SK-N-SH (cell line): ENCODE results near the gene SELENOP. TPM values are rescaled to one million over a fixed set of nuclear protein-coding genes. Genes with fewer than 3 reads are reported as not detected.

ENCODE experiments used
- CTCF ChIA-PET: fragments of 300-600, 350-600 bp; formaldehyde crosslinking; extraction: SDS; loops from one replicate; lab custom pipeline; 2021; lab: Yijun Ruan, JAX
- POLR2A ChIA-PET: fragments of 350-600 bp; sonication (Branson Sonifier 250); formaldehyde crosslinking; extraction: SDS; loops from one replicate; lab custom pipeline; 2020; ENCODE audit warnings: antibody characterized with exemption, inconsistent platforms; lab: Yijun Ruan, JAX
- DNase-seq: peaks from one replicate; pipeline ENCODE4 v3.0.0; 2012
- H2AFZ ChIP-seq: fragments of 200-600 bp; sonication (generic); 2 replicates; pipeline ENCODE4 v1.8.1; 2016; ENCODE audit warnings: antibody characterized with exemption, mild to moderate bottlenecking, low read depth
- H3F3A ChIP-seq: fragments of 200-600 bp; sonication (generic); replicated peaks from 2 replicates; pipeline ENCODE3; 2016; ENCODE audit warnings: antibody characterized with exemption, mild to moderate bottlenecking; ENCODE audit not compliant: insufficient read depth
- H3K27ac ChIP-seq, 2 experiments: fragments of 200-500 bp in 1 of 2; fragments of 200-600 bp in 1 of 2; sonication (Bioruptor generic) in 1 of 2; sonication (generic), shearing (Covaris generic) in 1 of 2; 2 replicates each; pipeline versions ENCODE4 v1.5.1 to v1.6.1; 2014 to 2016; ENCODE audit warnings: low read depth in 2 of 2, inconsistent platforms in 1 of 2, low read length in 1 of 2, mild to moderate bottlenecking in 1 of 2, mixed read lengths in 1 of 2
- H3K27me3 ChIP-seq: fragments of 200-600 bp; sonication (generic), shearing (Covaris generic); 2 replicates; pipeline ENCODE4 v1.6.1; 2016; ENCODE audit warnings: mixed run types; ENCODE audit not compliant: insufficient read depth
- H3K36me3 ChIP-seq, 2 experiments: fragments of 200-500 bp in 1 of 2; fragments of 200-600 bp in 1 of 2; sonication (Bioruptor generic) in 1 of 2; sonication (generic) in 1 of 2; replicated peaks in 1 of 2; 2 replicates each; pipeline versions ENCODE3 to v1.5.1; 2014 to 2016; ENCODE audit warnings: low read length in 1 of 2, mild to moderate bottlenecking in 1 of 2; ENCODE audit not compliant: insufficient read depth in 2 of 2, control insufficient read depth in 1 of 2
- H3K4me1 ChIP-seq, 2 experiments: fragments of 200-500 bp in 1 of 2; fragments of 200-600 bp in 1 of 2; sonication (Bioruptor generic) in 1 of 2; sonication (generic), shearing (Covaris generic) in 1 of 2; 2 replicates each; pipeline versions ENCODE4 v1.5.1 to v1.6.1; 2014 to 2016; ENCODE audit warnings: low read depth in 1 of 2, low read length in 1 of 2, mixed run types in 1 of 2; ENCODE audit not compliant: insufficient read depth in 2 of 2, control insufficient read depth in 1 of 2
- H3K4me2 ChIP-seq: fragments of 200-600 bp; sonication (generic), shearing (Covaris generic); 2 replicates; pipeline ENCODE4 v1.6.1; 2017; ENCODE audit warnings: mixed run types
- H3K4me3 ChIP-seq, 2 experiments: fragments of 200-500 bp in 1 of 2; fragments of 200-600 bp in 1 of 2; sonication (Bioruptor generic) in 1 of 2; sonication (generic), shearing (Covaris generic) in 1 of 2; 2 replicates each; pipeline versions ENCODE4 v1.5.1 to v1.8.1; 2014 to 2016; ENCODE audit warnings: low read depth in 2 of 2, inconsistent platforms in 1 of 2, low read length in 1 of 2, mild to moderate bottlenecking in 1 of 2, mixed read lengths in 1 of 2, moderate library complexity in 1 of 2
- H3K79me2 ChIP-seq: fragments of 200-600 bp; sonication (generic); 2 replicates; pipeline ENCODE4 v1.8.1; 2017; ENCODE audit warnings: mild to moderate bottlenecking; ENCODE audit not compliant: insufficient read depth
- H3K9ac ChIP-seq: fragments of 200-600 bp; sonication (generic); 2 replicates; pipeline ENCODE4 v1.6.1; 2017; ENCODE audit warnings: mixed run types
- H3K9me2 ChIP-seq: fragments of 200-600 bp; sonication (generic); 2 replicates; pipeline ENCODE4 v1.6.1; 2017; ENCODE audit warnings: mixed run types
- H3K9me3 ChIP-seq: fragments of 200-600 bp; sonication (generic); 2 replicates; pipeline ENCODE4 v1.6.1; 2017; ENCODE audit warnings: mixed run types, mild to moderate bottlenecking, moderate library complexity
- H4K20me1 ChIP-seq: fragments of 200-600 bp; sonication (generic); 2 replicates; pipeline ENCODE4 v1.6.1; 2017; ENCODE audit warnings: mild to moderate bottlenecking, mixed run types; ENCODE audit not compliant: insufficient read depth
- CHD2 ChIP-seq: fragments of 150-350 bp; IDR thresholded peaks from 2 replicates; pipeline ENCODE4 v1.6.1; 2018; ENCODE audit warnings: low read length; ENCODE audit not compliant: partially characterized antibody
- ELF1 ChIP-seq: IDR thresholded peaks from 2 replicates; pipeline ENCODE4 v1.4.0; 2012
- EP300 ChIP-seq, 2 experiments: IDR thresholded peaks; 2 replicates each; pipeline versions ENCODE4 v1.4.0 to v1.6.1; 2012; ENCODE audit warnings: borderline replicate concordance in 1 of 2, low read depth in 1 of 2, low read length in 1 of 2
- EZH2phosphoT487 ChIP-seq: fragments of 200-600 bp; sonication (generic); IDR thresholded peaks from 2 replicates; pipeline ENCODE4 v1.6.1; 2017; ENCODE audit warnings: low read depth, mixed run types, mild to moderate bottlenecking, antibody characterized with exemption, moderate library complexity, borderline replicate concordance
- FOSL2 ChIP-seq: IDR thresholded peaks from 2 replicates; pipeline ENCODE4 v1.4.0; 2012; ENCODE audit warnings: low read depth, mild to moderate bottlenecking, moderate library complexity, borderline replicate concordance
- FOXM1 ChIP-seq: IDR thresholded peaks from 2 replicates; pipeline ENCODE4 v1.4.0; 2012; ENCODE audit warnings: low read depth, mild to moderate bottlenecking
- GABPA ChIP-seq: IDR thresholded peaks from 2 replicates; pipeline ENCODE4 v1.4.0; 2012; ENCODE audit warnings: low read depth, mild to moderate bottlenecking
- GATA2 ChIP-seq: sonication (generic); formaldehyde crosslinking; IDR thresholded peaks from 2 replicates; pipeline ENCODE4 v1.5.0; 2020; ENCODE audit warnings: mild to moderate bottlenecking, missing genetic modification reagents
- IRF3 ChIP-seq: fragments of 150-350 bp; IDR thresholded peaks from 2 replicates; pipeline ENCODE4 v1.6.1; 2016; ENCODE audit warnings: mild to moderate bottlenecking, low read depth, low read length
- JUND ChIP-seq: IDR thresholded peaks from 2 replicates; pipeline ENCODE4 v1.4.0; 2012
- MEF2A ChIP-seq: IDR thresholded peaks from 2 replicates; pipeline ENCODE4 v1.4.0; 2012; ENCODE audit warnings: low read depth, borderline replicate concordance
- MXI1 ChIP-seq: IDR thresholded peaks from 2 replicates; pipeline ENCODE4 v1.6.1; 2012; ENCODE audit warnings: mild to moderate bottlenecking, low read depth, low read length, improper control_type of control experiment
- NFIC ChIP-seq: IDR thresholded peaks from 2 replicates; pipeline ENCODE4 v1.4.0; 2012; ENCODE audit warnings: borderline replicate concordance
- NRF1 ChIP-seq: IDR thresholded peaks from 2 replicates; pipeline ENCODE4 v1.6.1; 2012; ENCODE audit warnings: low read depth, mild to moderate bottlenecking, low read length
- POLR2AphosphoS5 ChIP-seq: IDR thresholded peaks from 2 replicates; pipeline ENCODE4 v1.6.1; 2012; ENCODE audit warnings: low read depth, low read length
- RCOR1 ChIP-seq: fragments of 150-350 bp; IDR thresholded peaks from 2 replicates; pipeline ENCODE4 v1.6.1; 2017; ENCODE audit warnings: antibody characterized with exemption, low read length
- RXRA ChIP-seq: IDR thresholded peaks from 2 replicates; pipeline ENCODE4 v1.4.0; 2012; ENCODE audit warnings: low read depth, mild to moderate bottlenecking, borderline replicate concordance
- SMC3 ChIP-seq: IDR thresholded peaks from 2 replicates; pipeline ENCODE4 v1.6.1; 2012; ENCODE audit warnings: low read depth, low read length, improper control_type of control experiment
- TEAD4 ChIP-seq: IDR thresholded peaks from 2 replicates; pipeline ENCODE4 v1.4.0; 2012; ENCODE audit warnings: mild to moderate bottlenecking, borderline replicate concordance; ENCODE audit not compliant: insufficient read depth
- USF1 ChIP-seq: IDR thresholded peaks from 2 replicates; pipeline ENCODE4 v1.4.0; 2012; ENCODE audit warnings: low read depth, borderline replicate concordance
- USF2 ChIP-seq: fragments of 150-350 bp; IDR thresholded peaks from 2 replicates; pipeline ENCODE4 v1.6.1; 2017; ENCODE audit warnings: antibody characterized with exemption, low read length, low read depth, borderline replicate concordance
- YY1 ChIP-seq: IDR thresholded peaks from 2 replicates; pipeline ENCODE4 v1.4.0; 2012; ENCODE audit warnings: low read depth, mild to moderate bottlenecking
- ZBTB33 ChIP-seq: IDR thresholded peaks from 2 replicates; pipeline ENCODE4 v1.4.0; 2012; ENCODE audit warnings: low read depth, borderline replicate concordance
- WGBS: methylation state at CpG from one replicate; pipeline ENCODE4 v1.1.6; 2017; ENCODE audit warnings: low lambda C conversion rate; 5-methylcytosine and 5-hydroxymethylcytosine counted together
- polyA plus RNA-seq, 3 experiments: library from polyadenylated mRNA; depleted of rRNA; stranded (reverse); fragments of >200 nt; gene quantifications; 2 replicates each; pipeline ENCODE4 v1.2.3, GENCODE V29; 2012

SELENOP gene
- polyA plus RNA-seq, 1 of the 3 experiments (the other 2 are of a cell fraction) = 0.08 TPM

GRCh38 chr5:42761791-42762190 lies 49.9 kb downstream of the SELENOP start:
- no peaks in the 10 kb centered on the region for H3K79me2 ChIP-seq
- no peak overlapping the region for H3K27ac ChIP-seq
- H4K20me1 ChIP-seq = no peaks in the 10 kb centered on the region
- peaks cover 0 to 4% of the 10 kb centered on the region in 2 experiments; a peak in 1 of 4 replicates for H3K4me1 ChIP-seq
- no peaks in the 10 kb centered on the region for H3K9me3 ChIP-seq
- H3K9ac ChIP-seq = no peak overlapping the region
- DNase-seq = no peak
- H3K4me3 ChIP-seq = no peak overlapping the region
- H2AFZ ChIP-seq = no peak overlapping the region
- no peak overlapping the region for H3K4me2 ChIP-seq
- no peaks in the 10 kb centered on the region for H3F3A ChIP-seq
- no peaks in the 10 kb centered on the region for H3K9me2 ChIP-seq
- 90% methylated on average over 1 of the region's 1 CpG for WGBS
- POLR2A ChIA-PET = no interaction called here
- no peaks in the 10 kb centered on the region for H3K27me3 ChIP-seq
- H3K36me3 ChIP-seq = peaks cover 4 to 5% of the 10 kb centered on the region in 2 experiments
- TF ChIP-seq YY1 (no peak), NFIC (no peak), MXI1 (no peak), GABPA (no peak), EP300 (IDR thresholded peaks at IDR 0.05; ENCODE audit: borderline replicate concordance in 1 of 2, low read depth in 1 of 2, low read length in 1 of 2) (no peak), MEF2A (no peak), CHD2 (no peak), USF2 (no peak), FOSL2 (no peak), RXRA (no peak), TEAD4 (no peak), FOXM1 (no peak), EZH2phosphoT487 (no peak), GATA2 (CRISPR knock-in tag) (no peak), POLR2AphosphoS5 (no peak), RCOR1 (no peak), JUND (no peak)
- CTCF ChIA-PET = no interaction called here

- Histone ChIP-seq H3K4me2 (no peak overlapping the region), H2AFZ (no peak overlapping the region), H3K27ac (no peak overlapping the region), H3K9me3 (no peaks in the 10 kb centered on the region), H3K79me2 (no peaks in the 10 kb centered on the region), H3K9ac (no peak overlapping the region), H4K20me1 (no peaks in the 10 kb centered on the region), H3K36me3 (peaks cover 4 to 5% of the 10 kb centered on the region in 2 experiments), H3K4me3 (no peak overlapping the region), H3F3A (no peaks in the 10 kb centered on the region), H3K9me2 (no peaks in the 10 kb centered on the region), H3K27me3 (no peaks in the 10 kb centered on the region), H3K4me1 (peaks cover 0 to 4% of the 10 kb centered on the region in 2 experiments; a peak in 1 of 4 replicates)
- DNase-seq = no peak
- ChIA-PET POLR2A (no interaction called here), CTCF (no interaction called here)
- 90% methylated on average over 4 of the region's 4 CpGs for WGBS
- TF ChIP-seq SMC3 = no peak
- TF ChIP-seq IRF3 = no peak
- no peak for TF ChIP-seq YY1
- no peak for TF ChIP-seq EZH2phosphoT487
- no peak for TF ChIP-seq FOSL2
- TF ChIP-seq USF1 = no peak
- no peak for TF ChIP-seq NRF1
- no peak for TF ChIP-seq POLR2AphosphoS5
- no peak for TF ChIP-seq JUND
- TF ChIP-seq ELF1 = no peak
- no peak for TF ChIP-seq FOXM1
- no peak for TF ChIP-seq GABPA
- TF ChIP-seq ZBTB33 = no peak
Measured at GRCh38 chr5:42760426-42760825, 51.3 kb downstream of the SELENOP start.
